HG03135 (cell line): ENCODE measurements around the gene ARHGEF37.
"Not testable (repeated sequence)": the region's sequence is repeated elsewhere in the genome, so short reads cannot be mapped to it uniquely, and the experiment has no call there.

Experiments
- ATAC-seq: cut with Tn5 transposase; IDR thresholded peaks from one replicate; pipeline ENCODE4 v1.9.1; 2021; ENCODE audit warnings: mild to moderate bottlenecking, moderate library complexity; ENCODE audit not compliant: unreplicated experiment

ARHGEF37 gene

DNA sequence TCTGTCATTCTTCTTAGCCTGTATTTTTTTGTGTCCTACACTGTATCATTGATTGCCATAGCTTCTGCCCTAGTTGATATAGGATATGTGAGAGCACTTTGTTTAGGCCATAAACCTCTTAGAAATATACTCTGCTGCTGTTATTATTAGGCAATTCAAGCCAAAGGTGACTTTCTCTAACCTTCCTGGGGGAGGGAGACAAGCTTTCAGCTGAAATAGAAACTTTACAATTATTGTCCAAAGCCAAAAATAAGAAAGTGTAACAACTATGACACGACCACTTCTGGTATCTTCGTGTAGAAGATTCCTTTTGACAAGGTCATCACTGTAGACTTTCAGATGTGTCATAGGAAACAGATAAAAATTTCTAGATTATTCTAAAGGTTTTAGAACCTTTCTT, 17.8 kb upstream of the ARHGEF37 start:
- ATAC-seq, result no peak

DNA sequence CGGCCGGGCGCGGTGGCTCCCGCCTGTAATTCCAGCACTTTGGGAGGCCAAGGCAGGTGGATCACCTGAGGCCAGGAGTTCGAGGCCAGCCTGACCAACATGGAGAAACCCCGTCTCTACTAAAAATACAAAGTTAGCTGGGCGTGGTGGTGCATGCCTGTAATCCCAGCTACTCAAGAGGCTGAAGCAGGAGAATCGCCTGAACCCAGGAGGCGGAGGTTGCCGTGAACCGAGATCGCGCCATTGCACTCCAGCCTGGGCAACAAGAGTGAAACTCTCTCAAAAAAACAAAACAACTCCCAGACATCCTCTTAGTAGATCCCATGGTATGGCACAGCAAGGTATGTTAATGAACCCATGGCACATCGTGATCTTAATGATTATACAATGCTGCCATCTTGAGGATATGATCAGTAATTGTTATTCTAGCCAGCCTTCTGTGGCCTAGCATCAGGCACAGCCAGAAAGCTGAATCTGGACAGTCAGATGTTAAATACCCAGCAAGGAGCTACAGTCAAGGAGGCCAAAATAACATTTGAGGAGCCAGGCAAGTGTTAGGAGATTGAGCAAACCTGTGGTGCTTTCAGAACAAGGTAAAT, 16.7 kb upstream of the ARHGEF37 start:
- peak; percentile 87 for ATAC-seq

DNA sequence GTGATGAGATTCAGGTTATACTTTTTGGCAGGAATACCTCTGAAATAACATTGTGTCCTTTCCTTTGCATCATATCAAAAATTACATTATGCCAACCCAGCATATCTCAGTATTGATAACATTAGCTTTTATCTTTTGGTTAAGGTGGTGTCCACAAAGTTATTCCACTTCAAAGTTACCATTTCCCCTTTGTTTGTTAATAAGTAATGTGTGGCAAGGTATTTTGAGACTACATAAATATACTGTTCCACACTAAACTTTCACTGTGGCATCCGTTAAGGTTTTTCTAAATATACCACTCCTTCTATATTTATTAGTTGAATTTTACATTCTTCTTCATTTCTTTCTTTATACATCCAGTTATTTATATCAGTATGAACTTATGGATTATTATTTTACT, 14.1 kb upstream of the ARHGEF37 start:
- no peak for ATAC-seq

DNA sequence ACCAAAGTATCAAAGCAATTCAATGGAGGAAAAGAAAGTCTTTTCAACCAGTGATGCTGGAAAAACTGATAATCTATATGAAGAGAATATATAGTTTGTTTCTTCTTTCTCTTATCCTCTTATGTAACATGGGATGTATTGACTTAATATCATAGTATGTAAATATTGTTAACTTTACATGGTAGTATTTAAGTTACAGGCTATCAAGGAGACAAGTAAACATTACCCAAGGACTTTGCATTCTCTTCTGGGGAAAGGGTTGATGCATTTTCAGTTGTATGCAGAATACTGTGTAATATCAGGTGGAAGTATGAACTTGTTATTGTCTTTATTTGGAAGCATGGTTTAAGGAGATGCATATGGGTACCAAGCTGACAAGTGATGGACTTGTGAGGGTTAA, 9.1 kb upstream of the ARHGEF37 start:
- no peak for ATAC-seq

DNA sequence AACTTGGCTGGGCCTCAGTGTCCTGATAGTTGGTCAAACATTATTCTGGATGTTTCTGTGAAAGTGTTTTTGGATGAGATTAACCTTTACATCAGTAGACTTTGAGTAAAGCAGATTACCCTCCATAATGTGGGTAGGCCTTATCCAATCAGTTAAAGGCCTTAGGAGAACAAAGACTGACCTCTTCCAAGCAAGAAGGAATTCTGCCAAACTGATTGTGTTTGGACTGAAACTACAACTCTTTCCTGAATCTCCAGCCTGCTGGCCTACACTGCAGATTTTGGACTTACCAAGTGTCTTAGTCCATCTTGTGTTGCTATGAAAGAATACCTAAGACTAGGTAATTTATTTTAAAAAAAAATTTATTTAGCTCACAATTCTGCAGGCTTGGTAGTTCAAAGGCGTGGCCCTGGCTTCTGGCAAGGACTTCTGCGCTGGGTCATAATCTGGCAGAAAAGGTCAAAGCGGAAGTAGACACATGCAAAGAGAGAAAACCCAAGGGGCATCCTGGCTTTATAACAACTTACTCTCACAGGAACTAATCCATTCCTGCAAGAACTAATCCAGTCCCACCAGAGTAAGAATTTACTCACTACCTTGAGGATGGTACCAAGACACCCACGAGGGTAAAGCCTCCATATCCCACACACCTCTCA, 8.6 kb upstream of the ARHGEF37 start:
- no peak for ATAC-seq

DNA sequence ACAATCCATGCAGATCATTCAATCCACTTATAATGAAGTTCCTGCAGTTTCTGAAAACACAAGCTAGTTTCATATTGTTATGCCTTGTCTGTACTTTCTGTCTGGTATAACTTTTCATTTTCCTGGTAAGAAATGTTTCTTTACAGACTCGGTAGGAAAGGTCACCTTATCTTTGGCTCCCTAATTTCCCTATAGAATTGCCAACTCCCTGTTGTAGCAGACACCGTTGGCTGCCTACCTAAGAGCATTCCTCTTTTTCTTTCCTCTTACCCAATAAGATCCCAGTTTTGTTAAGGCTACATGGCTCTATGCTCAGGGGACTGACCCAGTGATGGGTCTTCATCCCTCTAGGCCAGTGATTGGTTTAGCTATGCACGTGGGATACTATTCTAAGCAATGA, 6.2 kb upstream of the ARHGEF37 start:
- ATAC-seq, result no peak

DNA sequence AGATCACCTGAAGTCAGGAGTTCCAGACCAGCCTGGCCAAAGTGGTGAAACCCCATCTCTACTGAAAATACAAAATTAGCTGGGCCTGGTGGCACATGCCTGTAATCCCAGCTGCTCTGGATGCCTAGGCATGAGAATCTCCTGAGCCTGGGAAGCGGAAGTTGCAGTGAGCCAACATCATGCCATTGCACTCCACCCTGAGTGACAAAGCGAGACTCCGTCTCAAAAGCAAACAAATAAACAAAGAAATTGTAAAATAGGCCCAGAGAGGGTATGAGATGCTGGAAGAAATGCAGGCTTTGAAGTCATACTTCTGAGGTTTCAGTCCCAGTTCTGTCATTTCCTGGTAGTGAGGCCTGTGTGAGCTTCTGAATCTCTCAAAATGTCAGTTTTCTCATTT, 5.3 kb upstream of the ARHGEF37 start:
- no peak for ATAC-seq

DNA sequence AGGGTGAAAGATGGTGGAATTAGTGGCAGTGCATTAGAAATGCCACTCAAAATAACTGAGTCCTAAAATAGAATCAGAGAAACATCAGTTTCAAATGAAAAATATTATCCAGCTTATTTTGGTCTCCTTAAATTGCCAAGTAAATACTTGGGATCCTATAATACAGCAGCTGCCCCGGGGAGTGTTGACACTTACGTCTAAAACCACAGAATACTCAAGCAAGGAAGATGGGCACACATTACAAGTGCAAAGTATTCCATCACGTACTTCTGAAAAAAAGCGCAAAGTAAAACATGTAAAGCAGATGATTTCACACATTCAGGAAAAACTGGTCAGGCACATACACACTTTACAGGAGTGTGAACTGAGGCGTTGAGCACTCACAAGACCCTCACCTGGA, 2.4 kb upstream of the ARHGEF37 start:
- no peak for ATAC-seq

DNA sequence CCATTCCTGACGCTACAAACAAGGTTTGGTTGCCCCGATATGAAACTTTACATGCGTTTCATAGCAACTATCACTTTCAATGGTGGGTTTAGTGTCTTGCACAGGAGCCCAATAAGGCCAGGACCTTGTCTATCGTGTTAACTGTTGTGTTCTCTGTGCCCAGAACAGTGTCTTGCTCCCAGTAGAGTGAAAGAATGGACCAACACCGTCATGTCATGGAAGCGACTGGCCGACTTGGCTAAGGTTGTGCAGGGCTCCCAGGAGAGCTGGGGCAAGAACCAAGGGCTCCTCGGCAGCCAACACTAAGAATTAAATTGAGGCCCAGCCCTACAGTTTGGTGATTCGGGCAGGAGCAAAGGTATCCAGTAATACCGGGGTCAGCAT, 498 bp upstream of the ARHGEF37 start:
- no peak for ATAC-seq

DNA sequence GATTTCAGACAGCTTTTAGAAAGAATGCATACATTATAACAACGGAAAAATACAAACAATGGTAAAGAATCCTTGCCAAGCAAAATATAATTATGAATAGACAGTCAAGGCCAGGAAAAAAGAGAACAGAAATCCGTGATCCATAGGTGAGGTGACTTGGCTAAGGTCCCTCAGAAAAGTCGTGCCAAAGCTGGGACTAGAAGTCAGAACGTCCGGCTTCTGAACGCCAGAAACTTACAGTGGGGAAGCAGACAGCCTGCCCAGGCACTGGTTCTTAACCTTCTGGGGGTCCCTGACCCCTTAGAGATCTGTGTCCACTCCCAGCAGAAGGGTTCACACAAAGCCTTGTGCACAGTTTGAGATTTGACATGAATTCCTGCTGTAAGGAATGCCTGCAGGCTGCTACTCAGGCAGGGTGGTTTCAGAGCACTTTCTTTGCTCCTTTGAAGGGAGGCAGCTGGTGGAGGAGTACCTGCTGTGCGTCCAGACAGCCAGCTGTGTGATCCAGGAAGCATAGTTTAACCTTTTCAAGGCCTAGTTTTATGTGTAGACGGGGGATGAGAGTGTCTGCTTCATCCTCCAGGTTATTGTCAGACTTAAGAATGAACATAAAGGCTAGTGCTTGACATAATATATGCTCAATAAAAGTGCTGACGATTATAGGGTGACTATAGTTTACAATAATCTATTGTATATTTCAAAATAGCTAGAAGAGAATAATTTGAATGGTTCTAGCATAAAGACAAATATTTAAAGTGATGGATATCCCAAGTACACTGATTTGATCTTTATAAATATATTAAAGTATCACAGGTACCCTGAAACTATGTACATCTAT, 852 bp downstream of the ARHGEF37 start:
- ATAC-seq, result no peak

DNA sequence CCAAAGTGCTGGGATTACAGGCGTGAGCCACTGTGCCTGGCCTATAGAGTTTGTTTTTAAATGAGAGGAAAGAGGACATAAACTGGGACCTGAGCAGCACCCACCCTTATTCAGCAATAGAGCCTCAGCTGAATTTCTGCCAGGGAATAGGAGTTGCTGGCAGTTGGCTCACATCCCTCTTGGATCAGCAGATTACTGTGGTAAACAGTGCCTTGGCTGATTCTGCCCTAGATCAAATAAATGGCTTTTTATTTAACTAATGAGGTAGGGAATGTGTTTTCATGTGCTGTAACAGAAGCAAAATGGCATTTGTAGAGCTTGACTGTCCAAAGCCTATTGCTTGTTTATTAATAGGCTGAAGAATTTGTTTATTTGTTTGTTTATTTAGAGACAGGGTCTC, 2.1 kb downstream of the ARHGEF37 start:
- no peak for ATAC-seq

DNA sequence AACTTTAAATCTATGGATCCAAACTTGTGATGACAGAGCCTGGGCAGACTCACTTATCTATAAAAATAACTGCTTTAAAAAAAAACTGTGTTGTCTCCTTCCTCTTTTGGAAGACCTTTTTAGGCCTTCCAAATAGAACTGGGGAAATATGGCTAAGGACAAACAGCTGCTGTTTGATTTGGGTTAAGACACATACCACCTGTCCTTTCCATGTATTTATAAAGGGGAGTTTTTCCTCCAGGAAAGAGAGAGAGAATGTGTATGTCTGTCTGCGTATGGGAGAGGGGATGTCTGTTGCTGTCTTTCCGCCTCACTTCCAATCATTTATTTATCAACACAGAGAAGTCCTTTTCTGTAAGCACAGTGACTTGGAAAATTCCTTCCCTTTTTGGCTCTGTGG, 2.8 kb downstream of the ARHGEF37 start:
- no peak for ATAC-seq

DNA sequence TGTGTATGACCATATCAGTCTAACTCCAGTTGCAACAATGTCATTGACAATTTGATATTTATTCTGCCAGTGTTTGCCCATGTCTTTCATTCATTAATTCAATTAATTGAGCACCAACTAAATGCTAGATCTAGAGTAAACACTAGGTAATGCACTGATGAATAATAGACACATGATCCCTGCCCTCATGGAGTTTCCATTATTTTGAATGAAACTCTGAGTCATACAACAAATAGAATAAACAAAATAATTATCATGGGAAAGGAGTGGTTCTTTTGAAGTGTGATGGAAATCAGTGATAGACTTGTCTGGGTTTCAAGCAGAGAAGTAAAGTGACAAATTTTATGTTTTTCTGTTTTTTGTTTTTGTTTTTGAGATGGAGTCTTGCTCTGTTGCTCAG, 4.6 kb downstream of the ARHGEF37 start:
- ATAC-seq, result no peak

DNA sequence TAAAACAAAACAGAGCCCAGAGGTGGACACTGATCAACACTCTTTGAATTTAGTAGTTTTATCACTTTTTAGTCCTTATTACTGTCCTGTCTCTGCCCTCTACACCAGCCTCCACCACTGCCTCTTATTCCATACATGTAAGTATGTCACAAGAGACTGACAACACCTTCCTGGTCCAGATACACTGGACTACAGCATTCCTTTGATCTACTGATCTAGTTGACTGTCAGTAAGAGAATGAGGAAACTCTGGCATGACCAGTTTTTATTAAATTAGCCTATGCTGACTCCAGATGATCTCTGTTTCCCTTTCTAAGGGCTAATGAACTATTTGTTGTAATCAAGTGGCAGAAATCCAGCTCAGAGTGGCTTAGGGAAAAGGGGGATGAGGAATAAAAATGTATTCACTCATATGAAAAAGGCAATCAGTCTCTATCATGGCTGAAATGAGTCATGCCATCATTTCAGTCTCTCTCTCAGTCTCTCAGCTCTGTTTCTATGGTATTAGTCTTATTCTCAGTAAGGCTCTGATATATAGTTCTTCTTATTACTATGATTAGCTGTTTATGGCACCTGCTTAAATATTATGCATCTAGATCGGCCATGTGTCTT, 5.5 kb downstream of the ARHGEF37 start:
- no peak for ATAC-seq

DNA sequence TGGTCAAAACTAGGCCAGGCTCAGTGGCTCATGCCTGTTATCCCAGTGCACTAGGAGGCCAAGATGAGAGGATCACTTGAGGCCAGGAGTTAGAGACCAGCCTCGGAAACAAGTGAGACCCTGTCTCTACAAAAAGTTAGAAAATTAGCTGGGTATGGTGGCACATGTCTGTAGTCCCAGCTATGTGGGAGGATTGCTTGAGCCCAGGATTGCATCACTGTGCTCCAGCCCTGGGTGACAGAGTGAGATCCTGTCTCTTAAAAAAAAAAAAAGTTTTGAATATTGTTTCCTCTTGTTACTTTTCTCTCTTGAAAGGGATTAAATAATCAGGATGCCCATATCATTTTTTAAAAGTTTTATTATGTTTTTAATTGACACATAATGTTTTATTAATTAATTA, 7.6 kb downstream of the ARHGEF37 start:
- ATAC-seq, result no peak

DNA sequence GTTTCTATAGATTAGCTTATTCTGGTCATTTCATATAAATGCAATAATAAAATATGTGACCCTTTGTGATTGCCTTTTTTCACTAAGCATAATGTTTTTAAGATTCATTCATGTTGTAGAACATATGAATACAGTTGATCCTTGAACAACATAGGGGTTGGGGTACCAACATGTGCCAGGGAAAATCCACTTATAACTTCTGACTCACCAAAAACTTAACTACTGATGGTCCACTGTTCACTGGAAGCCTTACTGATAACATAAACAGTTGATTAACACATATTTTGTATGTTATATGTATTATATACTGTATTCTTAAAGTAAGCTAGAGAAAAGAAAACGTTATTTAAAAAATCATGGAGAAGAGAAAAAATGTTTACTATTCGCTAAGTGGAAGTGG, 12.1 kb downstream of the ARHGEF37 start:
- no peak for ATAC-seq

DNA sequence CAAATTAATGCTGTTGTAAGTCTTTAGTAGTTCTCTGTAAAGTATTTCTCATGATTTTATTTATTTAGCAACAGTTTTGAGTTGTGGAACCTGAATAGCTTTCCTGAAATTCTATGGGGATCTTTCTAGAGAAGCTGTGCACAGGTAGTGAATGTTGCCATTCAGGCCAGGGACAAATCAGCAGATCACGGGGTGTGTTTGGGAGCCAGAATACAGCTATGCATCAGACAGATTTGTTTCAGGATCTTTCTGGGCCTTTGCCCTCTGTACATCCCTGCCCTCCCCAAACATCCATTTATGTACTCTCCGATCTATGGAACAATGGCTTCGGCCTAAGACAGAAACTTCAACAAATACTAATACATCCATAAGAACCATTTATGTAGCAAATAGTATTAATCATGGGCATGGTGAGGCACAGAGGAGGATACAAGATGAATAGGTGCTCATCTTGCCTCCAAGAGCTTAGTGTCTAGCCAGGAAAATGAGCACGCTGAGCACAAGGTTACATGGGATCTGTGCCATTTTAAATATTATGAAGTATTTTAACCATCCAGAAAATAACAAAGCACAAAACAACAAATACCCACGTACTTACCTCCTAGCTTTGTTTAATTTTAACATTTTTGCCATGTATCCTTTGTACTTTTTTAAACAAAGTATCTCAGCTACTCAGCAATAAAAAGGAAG, 13.1 kb downstream of the ARHGEF37 start:
- no peak for ATAC-seq

DNA sequence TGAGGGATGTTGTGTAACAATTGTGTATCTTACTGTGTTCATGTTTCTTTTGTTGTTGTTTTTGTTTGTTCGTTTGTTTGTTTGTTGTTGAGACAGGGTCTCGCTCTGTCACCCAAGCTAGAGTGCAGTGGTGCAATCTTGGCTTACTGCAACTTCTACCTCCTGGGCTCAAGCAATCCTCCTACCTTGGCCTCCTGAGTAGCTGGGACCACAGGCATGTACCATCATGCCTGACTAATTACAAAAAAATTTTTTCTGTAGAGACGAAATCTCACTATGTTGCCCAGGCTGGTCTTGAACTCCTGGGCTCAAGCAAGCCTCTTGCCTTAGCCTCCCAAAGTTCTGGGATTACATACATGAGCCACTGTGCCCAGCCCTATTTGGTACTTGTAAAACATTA, 13.8 kb downstream of the ARHGEF37 start:
- not testable (repeated sequence) for ATAC-seq

DNA sequence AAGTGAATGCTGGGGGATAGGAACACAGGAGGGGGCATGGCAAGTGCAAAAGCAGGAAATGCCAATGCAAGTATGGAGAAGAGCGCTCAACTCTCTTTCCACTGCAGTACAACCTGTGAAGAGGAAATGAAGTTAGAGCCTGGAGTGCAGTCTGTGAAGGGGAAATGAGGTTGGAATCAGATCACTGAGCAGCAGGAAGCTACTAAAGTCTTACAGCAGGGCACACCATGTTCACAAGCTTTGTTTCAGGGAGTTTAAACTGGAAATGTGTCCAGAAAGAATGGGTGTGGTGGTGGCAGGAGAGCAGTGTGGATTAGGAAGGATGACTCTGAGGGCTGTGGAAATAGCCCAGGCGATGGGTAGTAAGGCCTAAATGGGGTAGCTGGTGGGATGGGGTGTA, 15.4 kb downstream of the ARHGEF37 start:
- no peak for ATAC-seq

DNA sequence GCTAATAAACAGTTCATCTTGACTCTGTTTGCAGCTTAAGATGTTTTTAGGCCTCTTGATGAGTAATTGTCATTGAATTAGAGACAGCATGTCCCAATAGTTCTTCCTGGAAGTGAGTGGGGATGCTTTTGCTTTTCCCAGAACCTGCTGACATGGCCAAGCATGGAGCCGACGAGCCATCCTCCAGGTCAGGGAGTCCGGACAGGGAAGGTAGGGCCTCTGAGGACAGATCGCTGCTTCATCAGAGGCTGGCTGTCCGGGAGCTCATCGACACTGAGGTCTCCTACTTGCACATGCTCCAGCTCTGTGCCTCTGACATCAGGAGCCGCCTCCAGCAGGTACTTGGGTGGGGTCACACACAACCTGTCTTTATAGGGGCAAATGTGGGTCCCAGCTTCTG, 16.3 kb downstream of the ARHGEF37 start:
- ATAC-seq, result no peak

DNA sequence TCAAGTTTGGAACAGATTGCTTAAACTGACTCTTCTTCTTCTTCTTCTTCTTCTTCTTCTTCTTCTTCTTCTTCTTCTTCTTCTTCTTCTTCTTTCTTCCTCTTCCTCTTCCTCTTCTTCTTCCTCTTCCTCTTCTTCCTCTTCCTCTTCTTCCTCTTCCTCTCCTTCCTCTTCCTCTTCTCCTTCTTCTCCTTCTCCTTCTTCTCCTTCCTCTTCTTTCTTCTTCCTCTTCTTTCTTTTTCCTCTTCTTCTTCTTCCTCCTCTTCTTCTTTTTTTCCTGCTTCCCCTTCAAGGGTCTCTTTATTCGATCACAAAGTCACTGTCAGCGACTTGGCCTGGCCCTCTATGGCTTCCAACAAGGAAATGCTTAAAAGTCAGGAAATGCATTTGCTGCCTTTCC, 16.9 kb downstream of the ARHGEF37 start:
- not testable (repeated sequence) for ATAC-seq
